DND-41 (cell line): ENCODE measurements around the gene ABCC10.

Experiments
- ATAC-seq: fragments of 200-7000 bp; cut with Tn5 transposase; 3 replicates; pipeline ENCODE4 v1.9.1; 2021; ENCODE audit warnings: low read depth; ENCODE audit not compliant: insufficient read depth
- DNase-seq: peaks from one replicate; pipeline ENCODE4 v3.0.0-alpha.2; 2020
- H2AFZ ChIP-seq: 2 replicates; pipeline ENCODE4 v1.6.0; 2012; ENCODE audit warnings: low read depth, low read length
- H3K27ac ChIP-seq: 2 replicates; pipeline ENCODE4 v1.5.1; 2012; ENCODE audit warnings: low read length, inconsistent platforms
- H3K27me3 ChIP-seq: fragments of 200-600 bp; sonication (generic); 2 replicates; pipeline ENCODE4 v1.6.0; 2012; ENCODE audit warnings: low read length, mild to moderate bottlenecking, inconsistent platforms; ENCODE audit not compliant: insufficient read depth, poor library complexity
- H3K36me3 ChIP-seq: 2 replicates; pipeline ENCODE4 v1.5.1; 2012; ENCODE audit warnings: low read length, inconsistent platforms; ENCODE audit not compliant: insufficient read depth
- H3K4me1 ChIP-seq: 2 replicates; pipeline ENCODE4 v1.5.1; 2012; ENCODE audit warnings: mild to moderate bottlenecking, low read length; ENCODE audit not compliant: insufficient read depth
- H3K4me2 ChIP-seq: 2 replicates; pipeline ENCODE4 v1.6.0; 2012; ENCODE audit warnings: mild to moderate bottlenecking, moderate library complexity, low read length, inconsistent platforms; ENCODE audit not compliant: insufficient read depth
- H3K4me3 ChIP-seq, 2 experiments: fragments of 200-600 bp in 1 of 2; shearing (Covaris generic) in 1 of 2; 2 replicates each; pipeline ENCODE4 v1.5.1; 2012 to 2016; ENCODE audit warnings: inconsistent platforms in 2 of 2, low read length in 2 of 2, mild to moderate bottlenecking in 2 of 2, low read depth in 1 of 2, moderate library complexity in 1 of 2
- H3K79me2 ChIP-seq: 2 replicates; pipeline ENCODE4 v1.6.0; 2012; ENCODE audit warnings: low read length, inconsistent platforms; ENCODE audit not compliant: insufficient read depth
- H3K9ac ChIP-seq: 2 replicates; pipeline ENCODE4 v1.6.0; 2012; ENCODE audit warnings: low read depth, mild to moderate bottlenecking, inconsistent platforms, low read length, moderate library complexity
- H3K9me3 ChIP-seq: 2 replicates; pipeline ENCODE4 v1.5.1; 2012; ENCODE audit warnings: low read length, moderate library complexity, mild to moderate bottlenecking, inconsistent platforms; ENCODE audit not compliant: insufficient read depth, severe bottlenecking
- H4K20me1 ChIP-seq: 2 replicates; pipeline ENCODE4 v1.6.0; 2012; ENCODE audit warnings: low read length; ENCODE audit not compliant: insufficient read depth
- CTCF ChIP-seq: IDR thresholded peaks from 2 replicates; pipeline ENCODE4 v1.5.1; 2012; ENCODE audit warnings: borderline replicate concordance, low read length, moderate library complexity, mild to moderate bottlenecking; ENCODE audit not compliant: poor library complexity, severe bottlenecking; ENCODE audit errors: extremely low read depth
- EZH2 ChIP-seq: IDR thresholded peaks from 3 replicates; pipeline ENCODE4 v1.6.1; 2012; ENCODE audit warnings: borderline replicate concordance, low read depth, mild to moderate bottlenecking, moderate library complexity, low read length, inconsistent platforms; ENCODE audit not compliant: severe bottlenecking

The ABCC10 gene

GRCh38 chr6:43432009-43432945 is 4.9 kb downstream of the ABCC10 start:
- no peak overlapping the region for H2AFZ ChIP-seq
- H4K20me1 ChIP-seq: no peaks in the 10 kb centered on the region; the same call in 1 of the 2 replicates
- H3K79me2 ChIP-seq: peaks cover 17% of the 10 kb centered on the region
- no peak overlapping the region for H3K4me3 ChIP-seq
- H3K4me2 ChIP-seq: no peak overlapping the region
- ATAC-seq: no peak
- no peak for DNase-seq
- no peak overlapping the region for H3K9ac ChIP-seq
- peaks cover 39% of the 10 kb centered on the region for H3K36me3 ChIP-seq
- TF ChIP-seq CTCF (no peak), EZH2 (no peak)
- H3K27me3 ChIP-seq: no peaks in the 10 kb centered on the region
- H3K27ac ChIP-seq: no peak overlapping the region
- H3K9me3 ChIP-seq: no peaks in the 10 kb centered on the region
- H3K4me1 ChIP-seq: peaks cover 16% of the 10 kb centered on the region

GRCh38 chr6:43433148-43433547 is 5.8 kb downstream of the ABCC10 start:
- Histone ChIP-seq H4K20me1 (no peaks in the 10 kb centered on the region; the same call in 1 of the 2 replicates), H3K4me1 (peaks cover 12% of the 10 kb centered on the region), H3K27ac (no peak overlapping the region; the same call in 1 of the 2 replicates), H3K9ac (no peak overlapping the region), H3K27me3 (no peaks in the 10 kb centered on the region), H3K4me3 (no peak overlapping the region), H2AFZ (no peak overlapping the region), H3K79me2 (peaks cover 12% of the 10 kb centered on the region), H3K36me3 (peaks cover 42% of the 10 kb centered on the region), H3K4me2 (no peak overlapping the region), H3K9me3 (no peaks in the 10 kb centered on the region)
- DNase-seq (no peak), ATAC-seq (no peak)
- no peak for TF ChIP-seq CTCF
- no peak for TF ChIP-seq EZH2

GRCh38 chr6:43434001-43434840 is 6.9 kb downstream of the ABCC10 start:
- no peak overlapping the region for H3K27ac ChIP-seq
- no peaks in the 10 kb centered on the region for H3K9me3 ChIP-seq
- no peaks in the 10 kb centered on the region for H3K27me3 ChIP-seq
- 0 out of 2 replicates have a peak, but pooled peaks cover 2% of the 10 kb centered on the region for H3K79me2 ChIP-seq
- H3K4me3 ChIP-seq: no peak overlapping the region
- H3K9ac ChIP-seq: no peak overlapping the region
- H3K4me1 ChIP-seq: peaks cover 1% of the 10 kb centered on the region; the same call in 1 of the 2 replicates
- peaks cover 52% of the 10 kb centered on the region for H3K36me3 ChIP-seq
- no peak overlapping the region for H3K4me2 ChIP-seq
- H2AFZ ChIP-seq: no peak overlapping the region
- DNase-seq (no peak), ATAC-seq (no peak)
- H4K20me1 ChIP-seq: no peaks in the 10 kb centered on the region; the same call in 1 of the 2 replicates
- TF ChIP-seq EZH2: no peak

- Histone ChIP-seq H3K36me3 (peaks cover 52% of the 10 kb centered on the region), H3K27me3 (no peaks in the 10 kb centered on the region), H3K79me2 (0 out of 2 replicates have a peak, but pooled peaks cover 2% of the 10 kb centered on the region), H3K4me2 (no peak overlapping the region), H2AFZ (no peak overlapping the region), H4K20me1 (no peaks in the 10 kb centered on the region; the same call in 1 of the 2 replicates), H3K27ac (no peak overlapping the region), H3K9ac (no peak overlapping the region), H3K4me1 (no peaks in the 10 kb centered on the region), H3K4me3 (no peak overlapping the region), H3K9me3 (no peaks in the 10 kb centered on the region)
- no peak for TF ChIP-seq EZH2
- no peak for TF ChIP-seq CTCF
- ATAC-seq: no peak
- no peak for DNase-seq
These were observed 7.6 kb downstream of the ABCC10 start for GRCh38 chr6:43434943-43435342.
